ENCODE measurements around the gene P2RX6.
A peak's percentile ranks its signal among the peaks of the same experiment; 100 is the strongest.

The P2RX6 gene

GRCh38 chr22:21015466-21016006 is 571 bp downstream of the P2RX6 start:
- no peak for DNase-seq

GRCh38 chr22:21016644-21017420 is 1.9 kb downstream of the P2RX6 start:
- no peak for DNase-seq

- DNase-seq, result no peak
Observed at GRCh38 chr22:21018314-21018713, 3.3 kb downstream of the P2RX6 start.

- no peak for DNase-seq
Observed at GRCh38 chr22:21020802-21021429, 6.0 kb downstream of the P2RX6 start.

- DNase-seq, result no peak
Observed at GRCh38 chr22:21022507-21022906, 7.5 kb downstream of the P2RX6 start.

- DNase-seq, result no peak
Observed at GRCh38 chr22:21022955-21023614, 8.1 kb downstream of the P2RX6 start.

GRCh38 chr22:21025266-21025665 is 10.3 kb downstream of the P2RX6 start:
- DNase-seq, result no peak

GRCh38 chr22:21025763-21026755 is 11.1 kb downstream of the P2RX6 start:
- DNase-seq, result no peak

- DNase-seq, result no peak
Observed at GRCh38 chr22:21026783-21027692, 12.1 kb downstream of the P2RX6 start.

GRCh38 chr22:21028277-21029251 is 13.6 kb downstream of the P2RX6 start:
- no peak for DNase-seq

- no peak for DNase-seq
Observed at GRCh38 chr22:21029486-21030025, 14.6 kb downstream of the P2RX6 start.

- no peak for DNase-seq
Observed at GRCh38 chr22:21030032-21030431, 15.1 kb downstream of the P2RX6 start.

- DNase-seq, result peak in 1 of 2 experiments; percentile 19
Observed at GRCh38 chr22:21030621-21031544, 15.9 kb downstream of the P2RX6 start.

GRCh38 chr22:21031545-21032036 is 16.6 kb downstream of the P2RX6 start:
- DNase-seq, result no peak

- no peak for DNase-seq
Observed at GRCh38 chr22:21032037-21032867, 17.3 kb downstream of the P2RX6 start, which contains the start of gene SLC7A4. TSS of gene SLC7A4 (minus strand) at chr22:21032561. CDS start at chr22:21031812, 749 bp downstream.

GRCh38 chr22:21032868-21033688 is 18.1 kb downstream of the P2RX6 start:
- DNase-seq, result no peak

Measured in cerebellar nuclear complex (tissue), 1 donor.